ENCODE results near the gene REC114.
"Not testable (repeated sequence)": the region's sequence is repeated elsewhere in the genome, so short reads cannot be mapped to it uniquely, and the experiment has no call there.

Gene REC114

DNA sequence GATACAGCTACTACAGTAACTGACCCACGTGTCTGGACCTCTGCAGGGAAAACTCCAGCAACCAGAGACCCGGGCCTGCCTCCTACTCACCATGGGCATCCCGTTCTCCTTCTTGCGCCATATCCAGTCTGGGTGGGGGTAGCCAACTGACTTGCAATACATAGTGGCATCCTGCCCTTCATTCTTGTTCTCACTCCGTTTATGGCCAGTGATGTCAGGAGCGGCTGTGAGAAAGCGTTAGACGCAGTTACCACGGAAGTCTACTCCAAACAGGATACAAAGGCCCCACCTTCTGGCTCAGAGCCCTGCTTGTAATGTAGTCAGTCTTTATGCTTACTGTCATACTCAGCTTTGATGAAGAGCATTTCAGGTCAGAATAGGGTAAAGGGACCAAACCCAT is 130.6 kb downstream of the REC114 start:
- Histone ChIP-seq H3K4me3 (ENCODE audit: extremely low read depth, insufficient read depth, low read length, poor library complexity, severe bottlenecking) (no peak overlapping the region), H3K4me1 (ENCODE audit: control insufficient read depth, insufficient read depth, low read length, poor library complexity, severe bottlenecking) (no peaks in the 10 kb centered on the region), H3K9me3 (ENCODE audit: control insufficient read depth, low read length) (no peaks in the 10 kb centered on the region), H3K27ac (ENCODE audit: low read depth, low read length, severe bottlenecking) (no peak overlapping the region), H3K36me3 (ENCODE audit: control insufficient read depth, insufficient read depth, low read length) (peaks cover 92% of the 10 kb centered on the region)
- 90 to 95% methylated on average over 5 to 8 of the region's 9 CpGs for WGBS, 2 experiments (ENCODE audit: insufficient coverage in 2 of 2)

DNA sequence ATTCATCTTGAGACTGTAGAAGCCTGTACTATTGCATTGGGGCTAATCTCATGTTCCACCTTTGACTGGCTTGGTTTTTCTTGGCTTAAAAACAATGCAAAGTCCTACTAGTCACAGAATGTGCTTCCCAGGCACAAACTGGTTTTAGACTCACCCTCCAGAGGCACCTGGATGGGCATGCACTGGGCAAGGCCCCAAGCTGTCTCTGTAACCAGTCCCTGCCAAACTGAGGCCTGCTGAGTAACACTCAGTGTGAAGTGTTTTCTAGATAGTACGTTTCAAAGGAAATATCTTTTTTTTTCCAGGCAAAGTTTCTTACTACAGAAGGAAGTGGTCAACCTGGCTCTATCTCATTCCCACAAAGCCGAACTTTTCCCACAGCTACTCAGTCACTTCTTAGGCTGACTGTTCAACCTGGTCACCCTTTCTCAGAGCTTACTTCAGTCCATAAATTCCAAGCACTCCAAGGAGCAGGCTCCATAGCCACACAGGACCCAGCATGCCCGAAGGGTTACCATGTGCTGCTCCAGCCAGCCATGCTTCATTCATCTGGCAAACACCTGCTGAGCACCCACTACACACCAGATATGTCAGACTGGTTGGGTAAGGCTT is 132.8 kb downstream of the REC114 start:
- Histone ChIP-seq H3K9me3 (ENCODE audit: control insufficient read depth, low read length) (no peaks in the 10 kb centered on the region), H3K27ac (ENCODE audit: low read depth, low read length, severe bottlenecking) (no peak overlapping the region), H3K36me3 (ENCODE audit: control insufficient read depth, insufficient read depth, low read length) (peaks cover 80% of the 10 kb centered on the region), H3K4me3 (ENCODE audit: extremely low read depth, insufficient read depth, low read length, poor library complexity, severe bottlenecking) (no peak overlapping the region), H3K4me1 (ENCODE audit: control insufficient read depth, insufficient read depth, low read length, poor library complexity, severe bottlenecking) (no peaks in the 10 kb centered on the region)
- 87 to 100% methylated on average over 1 to 3 of the region's 3 CpGs for WGBS, 2 experiments (ENCODE audit: insufficient coverage in 2 of 2)

DNA sequence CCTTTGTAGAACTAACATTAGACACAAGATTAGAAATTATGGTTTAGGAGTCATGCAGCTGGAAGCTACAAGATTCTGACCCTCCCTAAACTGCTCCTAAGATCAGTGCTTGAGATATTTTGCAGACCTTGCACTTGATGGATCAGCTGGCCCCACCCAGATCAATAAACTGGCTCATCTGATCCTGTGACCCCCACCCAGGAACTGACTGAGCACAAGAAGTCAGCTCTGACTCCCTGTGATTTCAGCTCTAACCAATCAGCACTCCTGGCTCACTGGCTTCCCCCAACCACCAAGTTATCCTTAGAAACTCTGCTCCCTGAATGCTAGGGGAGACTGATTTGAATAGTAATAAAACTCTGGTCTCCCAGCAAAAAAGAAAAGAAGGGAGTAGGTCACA is 134.6 kb downstream of the REC114 start:
- H3K4me3 ChIP-seq (ENCODE audit: extremely low read depth, insufficient read depth, low read length, poor library complexity, severe bottlenecking); H3K27ac ChIP-seq (ENCODE audit: low read depth, low read length, severe bottlenecking); H3K9me3 ChIP-seq (ENCODE audit: control insufficient read depth, low read length); H3K4me1 ChIP-seq (ENCODE audit: control insufficient read depth, insufficient read depth, low read length, poor library complexity, severe bottlenecking): not testable (repeated sequence)
- peaks cover 80% of the 10 kb centered on the region for H3K36me3 ChIP-seq (ENCODE audit: control insufficient read depth, insufficient read depth, low read length)

DNA sequence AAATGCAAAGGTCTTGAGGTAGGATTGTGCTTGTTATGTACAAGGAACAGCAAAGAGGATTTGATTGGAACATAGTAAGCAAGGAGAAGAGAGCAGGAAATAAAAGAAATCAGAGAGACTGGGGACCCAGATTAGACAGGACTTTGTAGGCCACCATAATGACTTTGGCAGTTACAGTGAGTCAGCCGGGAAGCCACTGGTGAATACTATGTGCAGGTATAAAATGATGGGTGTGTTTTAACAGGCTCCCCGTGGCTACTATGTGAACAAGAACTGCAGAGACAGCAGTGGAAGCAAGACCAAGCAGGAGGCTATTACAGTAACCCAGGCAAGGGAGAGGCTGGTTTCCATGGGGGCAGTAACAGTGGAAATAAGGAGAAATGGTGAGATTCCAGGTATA is 135.1 kb downstream of the REC114 start:
- WGBS, 2 experiments (ENCODE audit: insufficient coverage in 2 of 2): 94 to 96% methylated on average over 2 of the region's 2 CpGs
- no peaks in the 10 kb centered on the region for H3K4me1 ChIP-seq (ENCODE audit: control insufficient read depth, insufficient read depth, low read length, poor library complexity, severe bottlenecking)
- no peak overlapping the region for H3K27ac ChIP-seq (ENCODE audit: low read depth, low read length, severe bottlenecking)
- no peaks in the 10 kb centered on the region for H3K9me3 ChIP-seq (ENCODE audit: control insufficient read depth, low read length)
- H3K36me3 ChIP-seq (ENCODE audit: control insufficient read depth, insufficient read depth, low read length): peaks cover 80% of the 10 kb centered on the region
- no peak overlapping the region for H3K4me3 ChIP-seq (ENCODE audit: extremely low read depth, insufficient read depth, low read length, poor library complexity, severe bottlenecking)

DNA sequence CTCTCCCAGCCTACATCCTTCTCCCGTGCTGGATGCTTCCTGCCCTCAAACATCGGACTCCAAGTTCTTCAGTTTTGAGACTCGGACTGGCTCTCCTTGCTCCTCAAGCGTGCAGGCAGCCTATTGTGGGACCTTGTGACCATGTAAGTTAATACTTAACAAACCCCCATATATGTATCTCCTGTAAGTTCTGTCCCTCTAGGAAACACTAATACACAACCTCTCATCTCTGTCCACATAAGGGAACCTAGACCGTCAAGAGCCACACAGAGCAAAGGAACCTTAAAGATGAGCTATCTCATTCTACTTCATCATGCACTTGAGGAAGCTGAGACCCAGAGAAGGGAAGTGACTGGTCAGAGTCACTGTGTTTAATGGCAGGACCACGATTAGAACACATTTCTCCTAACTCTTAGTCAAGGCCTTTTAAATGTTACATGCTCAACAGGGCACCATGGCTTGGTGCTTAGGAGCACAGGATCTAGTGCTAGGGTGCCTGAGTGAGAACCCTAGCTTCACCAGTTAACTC is 140.0 kb downstream of the REC114 start:
- H3K4me3 ChIP-seq (ENCODE audit: extremely low read depth, insufficient read depth, low read length, poor library complexity, severe bottlenecking): no peak overlapping the region
- H3K4me1 ChIP-seq (ENCODE audit: control insufficient read depth, insufficient read depth, low read length, poor library complexity, severe bottlenecking): no peaks in the 10 kb centered on the region
- 89 to 96% methylated on average over 1 to 2 of the region's 6 CpGs for WGBS, 2 experiments (ENCODE audit: insufficient coverage in 2 of 2)
- H3K27ac ChIP-seq (ENCODE audit: low read depth, low read length, severe bottlenecking): no peak overlapping the region
- H3K36me3 ChIP-seq (ENCODE audit: control insufficient read depth, insufficient read depth, low read length): peaks cover 76% of the 10 kb centered on the region
- H3K9me3 ChIP-seq (ENCODE audit: control insufficient read depth, low read length): no peaks in the 10 kb centered on the region

DNA sequence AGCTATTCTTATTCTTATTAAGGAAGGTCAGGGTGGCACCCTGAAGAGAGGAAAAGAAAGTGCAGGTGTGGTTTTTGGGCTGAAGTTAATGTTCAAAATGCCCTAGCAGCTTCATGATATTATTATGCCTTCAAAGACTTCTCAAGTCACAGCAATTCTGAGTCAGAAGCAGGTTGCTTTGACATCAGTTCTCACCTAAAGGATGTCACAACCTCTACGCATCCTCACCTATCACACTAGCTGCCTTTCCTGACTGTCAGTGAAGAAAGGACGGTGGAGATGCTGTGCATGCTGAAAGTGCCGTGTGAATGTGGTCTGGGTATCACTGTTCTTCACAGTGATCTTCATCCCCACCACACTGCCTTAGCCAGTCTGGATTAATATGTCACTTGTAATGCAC is 140.6 kb downstream of the REC114 start:
- WGBS, 2 experiments (ENCODE audit: insufficient coverage in 2 of 2): 100% methylated on average over 1 of the region's 3 CpGs; no CpG with 5 or more reads in 1 of the 2 experiments
- Histone ChIP-seq H3K4me1 (ENCODE audit: control insufficient read depth, insufficient read depth, low read length, poor library complexity, severe bottlenecking) (no peaks in the 10 kb centered on the region), H3K27ac (ENCODE audit: low read depth, low read length, severe bottlenecking) (no peak overlapping the region), H3K4me3 (ENCODE audit: extremely low read depth, insufficient read depth, low read length, poor library complexity, severe bottlenecking) (no peak overlapping the region), H3K9me3 (ENCODE audit: control insufficient read depth, low read length) (no peaks in the 10 kb centered on the region), H3K36me3 (ENCODE audit: control insufficient read depth, insufficient read depth, low read length) (peaks cover 78% of the 10 kb centered on the region)

DNA sequence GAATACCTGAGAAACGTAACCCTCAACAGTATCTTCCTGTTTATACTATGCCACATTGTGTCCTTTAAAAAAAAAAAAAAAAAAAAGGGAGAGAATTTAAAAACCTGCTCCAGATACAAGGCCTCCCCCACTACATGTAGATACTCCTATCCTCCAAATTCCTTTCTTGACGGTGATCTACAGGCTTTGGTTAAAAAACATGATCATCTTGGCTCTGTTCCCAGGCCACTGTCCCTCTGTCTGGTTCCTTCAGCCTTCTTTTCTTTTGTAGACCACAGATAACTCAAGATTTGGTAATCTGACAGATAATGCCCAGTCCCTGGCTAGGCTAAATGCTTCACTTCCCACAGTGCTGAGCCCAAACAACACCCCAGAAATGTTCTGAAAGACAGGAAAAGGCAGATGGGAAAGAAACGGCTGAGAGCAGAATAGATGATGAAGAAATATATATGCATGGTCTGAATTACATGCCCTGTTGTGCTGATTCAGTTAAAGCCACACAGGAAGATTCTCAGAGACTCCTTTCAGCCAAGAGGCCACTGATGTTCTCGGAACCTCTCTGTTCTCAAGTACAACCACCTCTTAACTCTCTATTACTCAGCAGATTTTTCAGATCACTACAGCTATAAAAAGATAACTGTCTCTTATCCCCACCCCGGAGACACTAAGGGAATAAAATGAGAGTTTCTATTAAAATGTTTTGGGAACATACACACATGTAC is 141.9 kb downstream of the REC114 start:
- peaks cover 84% of the 10 kb centered on the region for H3K36me3 ChIP-seq (ENCODE audit: control insufficient read depth, insufficient read depth, low read length)
- WGBS, 2 experiments (ENCODE audit: insufficient coverage in 2 of 2): 88 to 100% methylated on average over 3 of the region's 5 CpGs

DNA sequence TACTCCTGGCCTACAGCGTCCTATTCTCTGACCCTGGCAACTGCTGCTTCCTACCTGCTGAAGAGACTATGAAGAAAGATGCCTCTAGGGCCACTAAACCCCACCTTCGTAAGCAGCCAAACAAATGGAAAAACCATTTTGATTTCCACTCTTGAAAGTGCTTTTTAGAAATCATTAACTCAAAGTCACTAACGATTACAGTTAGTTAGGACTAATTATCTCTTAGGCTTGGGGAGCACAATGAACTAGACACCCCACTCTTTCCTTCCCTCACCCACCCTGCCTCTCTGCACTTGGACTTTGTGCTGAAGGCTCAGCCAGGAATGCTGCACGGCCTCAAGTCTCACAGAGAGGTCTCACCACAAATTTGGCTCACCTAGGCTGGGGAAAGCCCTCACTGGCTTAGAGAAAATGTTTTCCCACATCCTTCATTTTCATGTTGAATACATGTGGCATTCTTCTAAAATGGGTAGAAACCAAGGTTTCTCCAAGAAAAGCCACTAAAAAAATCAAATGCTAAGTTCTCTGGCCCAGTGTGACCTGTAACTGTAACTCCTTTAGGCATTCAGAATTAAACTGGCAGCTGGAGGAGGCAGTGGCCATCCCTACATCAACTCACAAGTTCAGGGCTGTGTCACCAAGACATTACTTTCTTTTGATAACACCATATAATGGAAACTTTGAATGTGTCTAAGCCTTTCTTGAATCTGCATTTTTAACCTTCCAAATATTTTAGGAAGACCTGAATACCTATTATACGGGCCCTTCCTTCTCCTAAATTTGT is 143.1 kb downstream of the REC114 start:
- Histone ChIP-seq H3K27ac (ENCODE audit: low read depth, low read length, severe bottlenecking) (no peak overlapping the region), H3K9me3 (ENCODE audit: control insufficient read depth, low read length) (no peaks in the 10 kb centered on the region), H3K36me3 (ENCODE audit: control insufficient read depth, insufficient read depth, low read length) (peaks cover 88% of the 10 kb centered on the region), H3K4me1 (ENCODE audit: control insufficient read depth, insufficient read depth, low read length, poor library complexity, severe bottlenecking) (no peaks in the 10 kb centered on the region), H3K4me3 (ENCODE audit: extremely low read depth, insufficient read depth, low read length, poor library complexity, severe bottlenecking) (no peak overlapping the region)
- 90 to 92% methylated on average over 3 to 4 of the region's 5 CpGs for WGBS, 2 experiments (ENCODE audit: insufficient coverage in 2 of 2)

More for the DNA sequence above, 141.9 kb downstream of the REC114 start:
- H3K9me3 ChIP-seq (ENCODE audit: control insufficient read depth, low read length): no peaks in the 10 kb centered on the region
- no peaks in the 10 kb centered on the region for H3K4me1 ChIP-seq (ENCODE audit: control insufficient read depth, insufficient read depth, low read length, poor library complexity, severe bottlenecking)
- no peak overlapping the region for H3K27ac ChIP-seq (ENCODE audit: low read depth, low read length, severe bottlenecking)
- H3K4me3 ChIP-seq (ENCODE audit: extremely low read depth, insufficient read depth, low read length, poor library complexity, severe bottlenecking): no peak overlapping the region

DNA sequence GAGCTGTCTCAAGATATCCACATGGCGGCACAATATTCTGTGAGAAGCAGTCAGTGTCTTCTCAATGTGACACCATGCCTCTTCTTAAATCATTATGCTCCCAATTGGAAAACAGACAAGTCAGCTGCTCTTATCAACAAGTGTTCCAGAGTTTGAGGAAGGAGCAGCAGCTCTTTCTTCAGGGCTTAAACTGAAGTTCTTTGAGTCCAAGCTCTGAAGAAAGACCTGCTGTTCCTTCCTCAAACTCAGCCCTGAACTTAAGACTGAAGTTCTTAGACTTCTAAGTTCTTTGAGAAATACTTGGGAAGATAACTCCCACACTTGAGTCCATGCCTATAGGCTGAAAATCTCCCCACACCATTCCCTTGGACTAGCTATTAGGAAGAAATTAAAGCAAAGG is 146.8 kb downstream of the REC114 start:
- Histone ChIP-seq H3K4me3 (ENCODE audit: extremely low read depth, insufficient read depth, low read length, poor library complexity, severe bottlenecking) (no peak overlapping the region), H3K36me3 (ENCODE audit: control insufficient read depth, insufficient read depth, low read length) (peaks cover 62% of the 10 kb centered on the region), H3K27ac (ENCODE audit: low read depth, low read length, severe bottlenecking) (no peak overlapping the region), H3K4me1 (ENCODE audit: control insufficient read depth, insufficient read depth, low read length, poor library complexity, severe bottlenecking) (peaks cover 8% of the 10 kb centered on the region), H3K9me3 (ENCODE audit: control insufficient read depth, low read length) (no peaks in the 10 kb centered on the region)
- 83 to 100% methylated on average over 1 of the region's 1 CpG for WGBS, 2 experiments (ENCODE audit: insufficient coverage in 2 of 2)

DNA sequence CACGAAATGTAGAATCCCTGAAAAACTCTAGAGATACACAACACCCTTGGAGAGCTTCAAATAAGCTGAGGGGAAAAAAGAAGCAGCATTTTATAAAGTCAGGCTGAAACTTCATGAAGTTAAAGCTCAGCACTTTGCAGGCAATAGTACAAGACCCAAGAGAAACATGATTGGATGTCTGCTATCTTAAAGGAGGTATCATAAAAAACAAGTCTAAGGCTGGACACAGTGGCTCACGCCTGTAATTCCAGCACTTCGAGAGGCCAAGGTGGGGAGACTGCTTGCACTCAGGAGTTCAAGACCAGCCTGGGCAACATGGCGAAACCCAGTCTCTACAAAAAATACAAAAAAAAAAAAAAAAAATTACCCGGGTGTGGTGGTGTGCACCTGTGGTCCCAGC is 147.3 kb downstream of the REC114 start:
- 94 to 100% methylated on average over 2 of the region's 5 CpGs for WGBS, 2 experiments (ENCODE audit: insufficient coverage in 2 of 2)
- Histone ChIP-seq H3K27ac (ENCODE audit: low read depth, low read length, severe bottlenecking) (no peak overlapping the region), H3K36me3 (ENCODE audit: control insufficient read depth, insufficient read depth, low read length) (peaks cover 59% of the 10 kb centered on the region), H3K4me1 (ENCODE audit: control insufficient read depth, insufficient read depth, low read length, poor library complexity, severe bottlenecking) (peaks cover 8% of the 10 kb centered on the region), H3K9me3 (ENCODE audit: control insufficient read depth, low read length) (no peaks in the 10 kb centered on the region), H3K4me3 (ENCODE audit: extremely low read depth, insufficient read depth, low read length, poor library complexity, severe bottlenecking) (no peak overlapping the region)

Measured in mesodermal cell (in vitro differentiated cells).